Activated CD8-positive, alpha-beta memory T cell treated with anti-CD3 and anti-CD28 coated beads for 1 hour (primary cell): ENCODE results near the gene QSOX2.

Experiments used
- DNase-seq, 2 donors: peaks; one replicate each; pipeline ENCODE4 v3.0.0-alpha.2; 2020; ENCODE audit warnings: low read depth in 1 of 2; ENCODE audit errors: extremely low read depth in 1 of 2

Gene QSOX2

GRCh38 chr9:136204838-136205706, 40.5 kb downstream of the QSOX2 start, which contains the start of gene LHX3:
TSS of gene LHX3 (minus strand) at chr9:136205128. CDS start at chr9:136205012, 116 bp downstream.
- no peak for DNase-seq

- DNase-seq = no peak
These were observed 41.3 kb downstream of the QSOX2 start for GRCh38 chr9:136204145-136204805.

GRCh38 chr9:136203408-136204144, 42.0 kb downstream of the QSOX2 start:
- no peak for DNase-seq

GRCh38 chr9:136202454-136203407, 42.9 kb downstream of the QSOX2 start:
- no peak for DNase-seq

GRCh38 chr9:136201609-136202453, 43.8 kb downstream of the QSOX2 start:
- no peak for DNase-seq

- DNase-seq = no peak
These were observed 44.4 kb downstream of the QSOX2 start for GRCh38 chr9:136201174-136201573.

- no peak for DNase-seq
These were observed 45.2 kb downstream of the QSOX2 start for GRCh38 chr9:136200424-136200823.

- DNase-seq = no peak
These were observed 46.0 kb downstream of the QSOX2 start for GRCh38 chr9:136199391-136200288.

- DNase-seq = no peak
These were observed 47.0 kb downstream of the QSOX2 start for GRCh38 chr9:136198605-136199083.

GRCh38 chr9:136197930-136198604, 47.5 kb downstream of the QSOX2 start:
- DNase-seq = no peak

GRCh38 chr9:136197084-136197875, 48.3 kb downstream of the QSOX2 start:
- no peak for DNase-seq

GRCh38 chr9:136196404-136197083, 49.1 kb downstream of the QSOX2 start:
- no peak for DNase-seq

GRCh38 chr9:136194540-136194939, 51.1 kb downstream of the QSOX2 start:
- DNase-seq = no peak

GRCh38 chr9:136193891-136194279, 51.7 kb downstream of the QSOX2 start:
- no peak for DNase-seq

GRCh38 chr9:136193127-136193890, 52.3 kb downstream of the QSOX2 start:
- no peak for DNase-seq
